Activated CD8-positive, alpha-beta T cell treated with anti-CD3 and anti-CD28 coated beads for 36 hours (primary cell): ENCODE measurements around the gene HBA1. TPM values are rescaled to one million over a fixed set of nuclear protein-coding genes. Genes with fewer than 3 reads are reported as not detected.

ENCODE experiments used
- ATAC-seq: fragments of 200-7000 bp; cut with Tn5 transposase; one replicate; pipeline ENCODE4 v1.10.0; 2021; ENCODE audit warnings: mild to moderate bottlenecking, moderate library complexity
- CTCF ChIA-PET: fragments of 350-600 bp; sonication (Branson Sonifier 250); formaldehyde crosslinking; loops from one replicate; lab custom pipeline; 2021; ENCODE audit warnings: antibody characterized with exemption; lab: Charles Lee
- POLR2A ChIA-PET: fragments of 350-600 bp; sonication (Branson Sonifier 250); formaldehyde crosslinking; loops from one replicate; lab custom pipeline; 2021; ENCODE audit warnings: antibody characterized with exemption; lab: Charles Lee
- DNase-seq: peaks from one replicate; pipeline ENCODE4 v3.0.0-alpha.2; 2020
- H3K27ac Mint-ChIP-seq: one replicate; pipeline ENCODE4 v1.8.0; 2021; ENCODE audit warnings: mild to moderate bottlenecking, mixed read lengths
- H3K27me3 Mint-ChIP-seq: one replicate; pipeline ENCODE4 v1.8.0; 2021; ENCODE audit warnings: mixed read lengths
- H3K36me3 Mint-ChIP-seq: one replicate; pipeline ENCODE4 v1.8.0; 2021; ENCODE audit warnings: low read depth, mixed read lengths
- H3K4me1 Mint-ChIP-seq: one replicate; pipeline ENCODE4 v1.8.0; 2021; ENCODE audit warnings: low read depth, mixed read lengths
- H3K4me3 Mint-ChIP-seq: one replicate; pipeline ENCODE4 v1.8.0; 2021; ENCODE audit warnings: mild to moderate bottlenecking, moderate library complexity, mixed read lengths
- H3K9me3 Mint-ChIP-seq: one replicate; pipeline ENCODE4 v1.8.0; 2021; ENCODE audit warnings: mixed read lengths
- intact Hi-C: fragments of 100-400 bp; cut with micrococcal nuclease; formaldehyde crosslinking; loops from one replicate; pipeline ENCODE4 v1.10.0; 2022
- total RNA-seq, 2 experiments: library from RNA; stranded (reverse); gene quantifications; one replicate each; pipeline ENCODE4 v1.2.3, GENCODE V29; 2021
- TF ChIP-seq, protein P1 (sequence below): fragments of 200-600 bp; IDR thresholded peaks from one replicate; pipeline ENCODE4 v1.8.0; 2022; ENCODE audit warnings: antibody characterized with exemption, mild to moderate bottlenecking

HBA1 gene
- total RNA-seq, 2 experiments from 2014 or later: not detected

DNA sequence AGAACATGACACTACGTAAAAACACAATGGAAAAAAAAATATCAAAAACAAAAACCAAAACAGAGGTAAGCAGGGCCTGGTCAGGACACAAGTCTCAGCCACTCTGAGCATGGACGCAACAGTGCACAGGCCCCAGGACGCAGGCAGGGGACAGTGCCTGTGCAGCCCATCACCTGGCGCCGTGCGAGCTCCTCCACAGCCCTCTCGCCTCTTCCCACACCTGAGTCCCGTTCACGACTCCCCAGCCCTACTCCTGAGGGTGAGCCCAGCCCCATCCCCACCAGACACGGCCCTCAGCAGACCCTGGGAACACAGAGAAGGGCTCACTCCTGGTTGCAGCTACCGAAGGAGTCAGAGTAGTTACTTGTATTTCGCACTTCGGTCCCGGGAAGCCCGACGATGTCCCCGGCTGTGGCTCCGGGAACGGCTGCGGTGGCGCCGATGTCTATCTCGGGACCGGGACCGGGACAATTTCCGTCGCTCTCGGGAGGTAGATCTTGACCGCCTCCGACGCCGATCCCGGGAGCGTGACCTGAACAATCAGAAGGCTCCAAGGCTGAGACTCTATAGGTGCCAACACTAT lies 13.2 kb downstream of the HBA1 start:
- Mint-ChIP-seq H3K36me3 (peaks cover 51% of the 10 kb centered on the region), H3K4me1 (peaks cover 3% of the 10 kb centered on the region), H3K27ac (no peak overlapping the region), H3K9me3 (no peaks in the 10 kb centered on the region), H3K27me3 (no peaks in the 10 kb centered on the region), H3K4me3 (no peak overlapping the region)
- DNase-seq (no peak), ATAC-seq (no peak)
- intact Hi-C loops: no loop called here
- TF ChIP-seq, protein P1, sequence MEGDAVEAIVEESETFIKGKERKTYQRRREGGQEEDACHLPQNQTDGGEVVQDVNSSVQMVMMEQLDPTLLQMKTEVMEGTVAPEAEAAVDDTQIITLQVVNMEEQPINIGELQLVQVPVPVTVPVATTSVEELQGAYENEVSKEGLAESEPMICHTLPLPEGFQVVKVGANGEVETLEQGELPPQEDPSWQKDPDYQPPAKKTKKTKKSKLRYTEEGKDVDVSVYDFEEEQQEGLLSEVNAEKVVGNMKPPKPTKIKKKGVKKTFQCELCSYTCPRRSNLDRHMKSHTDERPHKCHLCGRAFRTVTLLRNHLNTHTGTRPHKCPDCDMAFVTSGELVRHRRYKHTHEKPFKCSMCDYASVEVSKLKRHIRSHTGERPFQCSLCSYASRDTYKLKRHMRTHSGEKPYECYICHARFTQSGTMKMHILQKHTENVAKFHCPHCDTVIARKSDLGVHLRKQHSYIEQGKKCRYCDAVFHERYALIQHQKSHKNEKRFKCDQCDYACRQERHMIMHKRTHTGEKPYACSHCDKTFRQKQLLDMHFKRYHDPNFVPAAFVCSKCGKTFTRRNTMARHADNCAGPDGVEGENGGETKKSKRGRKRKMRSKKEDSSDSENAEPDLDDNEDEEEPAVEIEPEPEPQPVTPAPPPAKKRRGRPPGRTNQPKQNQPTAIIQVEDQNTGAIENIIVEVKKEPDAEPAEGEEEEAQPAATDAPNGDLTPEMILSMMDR: no peak
- CTCF ChIA-PET: interaction anchor here (2.5 kb wide), 1 partner anchor 38 kb away, joined by 6 read pairs; no protein-coding TSS in a partner anchor
- POLR2A ChIA-PET: interaction anchor here (2.1 kb wide), 1 partner anchor 29 kb away, joined by 6 read pairs; no protein-coding TSS in a partner anchor

DNA sequence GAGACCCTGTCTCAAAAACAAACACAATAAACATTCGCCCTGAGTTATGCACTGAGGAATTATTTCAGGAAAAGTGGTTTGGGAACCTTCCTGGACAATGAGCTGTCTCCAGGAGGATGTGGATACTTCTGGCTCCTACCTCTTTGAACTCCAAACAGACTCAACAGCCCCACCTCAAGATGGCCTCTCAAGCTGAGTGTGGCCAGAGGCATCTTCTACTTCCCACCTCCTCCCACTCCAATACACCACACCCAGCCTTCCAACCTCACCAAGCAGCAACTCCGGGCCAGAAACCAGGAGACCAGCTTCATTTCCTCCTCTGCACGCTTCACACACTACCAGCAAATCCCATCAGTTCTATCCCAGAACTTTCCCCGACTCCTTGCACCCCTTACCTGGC lies 15.4 kb downstream of the HBA1 start:
- intact Hi-C loops: no loop called here
- CTCF ChIA-PET: interaction anchor here (1.0 to 2.0 kb wide), 5 partner anchors 10 to 161 kb away, joined by 3 to 8 read pairs (median 5); no protein-coding TSS in a partner anchor
- peaks cover 51% of the 10 kb centered on the region for H3K36me3 Mint-ChIP-seq

DNA sequence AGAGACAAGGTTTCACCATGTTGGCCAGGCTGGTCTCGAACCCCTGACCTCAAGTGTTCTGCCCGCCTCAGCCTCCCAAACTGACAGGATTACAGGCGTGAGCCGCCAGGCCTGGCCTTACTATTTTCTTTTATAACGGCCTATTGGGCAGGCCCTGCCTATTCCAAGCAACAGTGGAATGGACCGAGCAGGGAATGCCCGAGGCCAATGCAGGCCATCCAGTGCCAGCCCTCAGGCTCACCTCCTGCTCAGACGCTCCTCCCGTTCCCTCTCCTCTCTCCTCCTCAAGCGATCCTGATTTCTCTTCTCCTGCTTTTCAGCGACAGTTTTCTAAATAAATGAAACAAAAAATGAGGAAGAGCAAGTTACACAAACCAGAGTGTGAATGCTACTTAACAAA lies 16.2 kb downstream of the HBA1 start:
- H3K27me3 Mint-ChIP-seq: no peaks in the 10 kb centered on the region

More for the DNA sequence above, 15.4 kb downstream of the HBA1 start:
- no peaks in the 10 kb centered on the region for H3K27me3 Mint-ChIP-seq
- TF ChIP-seq, protein P1: no peak
- H3K9me3 Mint-ChIP-seq: no peaks in the 10 kb centered on the region
- POLR2A ChIA-PET: interaction anchor here (0.7 to 1.9 kb wide), 4 partner anchors 10 to 37 kb away, joined by 3 to 4 read pairs (median 4); partner anchors contain the start of gene HBQ1
- no peak for ATAC-seq
- no peak overlapping the region for H3K27ac Mint-ChIP-seq
- peaks cover 3% of the 10 kb centered on the region for H3K4me1 Mint-ChIP-seq
- no peak for DNase-seq
- H3K4me3 Mint-ChIP-seq: no peak overlapping the region

DNA sequence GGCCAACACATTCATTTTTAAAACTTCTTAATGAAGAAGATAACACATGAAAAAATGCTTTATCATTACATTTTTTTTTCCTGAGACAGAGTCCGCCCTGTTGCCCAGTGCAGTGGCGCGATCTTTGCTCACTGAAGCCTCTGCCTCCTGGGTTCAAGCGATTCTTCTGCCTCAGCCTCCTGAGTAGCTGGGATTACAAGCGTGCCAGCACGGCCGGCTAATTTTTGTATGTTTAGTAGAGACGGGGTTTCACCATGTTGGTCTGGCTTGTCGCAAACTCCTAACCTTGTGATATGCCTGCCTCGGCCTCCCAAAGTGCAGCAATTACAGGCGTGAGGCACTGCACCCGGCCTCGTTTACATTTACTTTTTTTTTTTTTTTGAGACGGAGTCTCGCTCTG lies 17.0 kb downstream of the HBA1 start:
- peaks cover 44% of the 10 kb centered on the region for H3K36me3 Mint-ChIP-seq
- DNase-seq (no peak), ATAC-seq (no peak)
- H3K27ac Mint-ChIP-seq: no peak overlapping the region
- TF ChIP-seq, protein P1: no peak
- H3K27me3 Mint-ChIP-seq: no peaks in the 10 kb centered on the region
- intact Hi-C loops: no loop called here
- H3K4me3 Mint-ChIP-seq: no peak overlapping the region
- POLR2A ChIA-PET: interaction anchor here (1.6 kb wide), 1 partner anchor 35 kb away, joined by 4 read pairs; no protein-coding TSS in a partner anchor
- H3K4me1 Mint-ChIP-seq: peaks cover 3% of the 10 kb centered on the region
- no peaks in the 10 kb centered on the region for H3K9me3 Mint-ChIP-seq
- CTCF ChIA-PET: interaction anchor here (2.2 kb wide), 1 partner anchor 12 kb away, joined by 9 read pairs; no protein-coding TSS in a partner anchor

More for the DNA sequence above, 16.2 kb downstream of the HBA1 start:
- Mint-ChIP-seq H3K4me1 (peaks cover 3% of the 10 kb centered on the region), H3K4me3 (no peak overlapping the region), H3K27ac (no peak overlapping the region), H3K36me3 (peaks cover 45% of the 10 kb centered on the region), H3K9me3 (no peaks in the 10 kb centered on the region)
- no peak for ATAC-seq
- TF ChIP-seq, protein P1: no peak
- no peak for DNase-seq
- ChIA-PET POLR2A (interaction anchor here (1.6 to 1.9 kb wide), 2 partner anchors 12 to 36 kb away, joined by 4 read pairs; partner anchors contain the start of gene HBQ1), CTCF (interaction anchor here (1.0 to 2.2 kb wide), 3 partner anchors 11 to 160 kb away, joined by 3 to 9 read pairs (median 5); no protein-coding TSS in a partner anchor)
- intact Hi-C loops: no loop called here

DNA sequence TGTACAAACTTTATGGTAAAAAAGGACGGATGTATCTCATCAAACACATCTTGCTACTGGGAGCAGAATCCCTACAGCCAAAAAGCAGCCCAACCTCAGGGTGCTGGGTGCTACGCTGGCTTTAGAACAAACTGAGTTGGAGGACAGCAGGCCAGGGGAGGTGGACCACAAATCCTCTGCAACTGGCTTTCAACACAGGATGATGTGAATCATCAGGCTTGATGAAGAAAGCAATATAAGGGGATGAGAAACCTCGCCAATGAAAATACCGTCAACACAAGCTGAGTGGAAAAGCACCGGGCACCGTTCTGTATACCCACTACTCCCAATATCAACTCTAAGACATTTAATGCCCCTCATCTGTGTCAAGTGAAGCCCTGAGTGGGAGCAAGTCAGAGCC lies 18.0 kb downstream of the HBA1 start:
- Mint-ChIP-seq H3K27ac (no peak overlapping the region), H3K27me3 (no peaks in the 10 kb centered on the region), H3K9me3 (no peaks in the 10 kb centered on the region), H3K36me3 (peaks cover 38% of the 10 kb centered on the region), H3K4me1 (no peaks in the 10 kb centered on the region), H3K4me3 (no peak overlapping the region)
- ChIA-PET CTCF (interaction anchor here (2.2 kb wide), 1 partner anchor 13 kb away, joined by 9 read pairs; no protein-coding TSS in a partner anchor), POLR2A (interaction anchor here (1.2 kb wide), 1 partner anchor 13 kb away, joined by 4 read pairs; no protein-coding TSS in a partner anchor)
- TF ChIP-seq, protein P1: no peak
- DNase-seq (no peak), ATAC-seq (no peak)
- intact Hi-C loops: no loop called here
